SK-N-SH (cell line): ENCODE measurements around the gene STON2. TPM values are rescaled to one million over a fixed set of nuclear protein-coding genes. Genes with fewer than 3 reads are reported as not detected.

ENCODE experiments used
- CTCF ChIA-PET: fragments of 300-600, 350-600 bp; formaldehyde crosslinking; extraction: SDS; loops from one replicate; lab custom pipeline; 2021; lab: Yijun Ruan, JAX
- POLR2A ChIA-PET: fragments of 350-600 bp; sonication (Branson Sonifier 250); formaldehyde crosslinking; extraction: SDS; loops from one replicate; lab custom pipeline; 2020; ENCODE audit warnings: antibody characterized with exemption, inconsistent platforms; lab: Yijun Ruan, JAX
- DNase-seq: peaks from one replicate; pipeline ENCODE4 v3.0.0; 2012
- H2AFZ ChIP-seq: fragments of 200-600 bp; sonication (generic); 2 replicates; pipeline ENCODE4 v1.8.1; 2016; ENCODE audit warnings: antibody characterized with exemption, mild to moderate bottlenecking, low read depth
- H3F3A ChIP-seq: fragments of 200-600 bp; sonication (generic); replicated peaks from 2 replicates; pipeline ENCODE3; 2016; ENCODE audit warnings: antibody characterized with exemption, mild to moderate bottlenecking; ENCODE audit not compliant: insufficient read depth
- H3K27ac ChIP-seq, 2 experiments: fragments of 200-500 bp in 1 of 2; fragments of 200-600 bp in 1 of 2; sonication (Bioruptor generic) in 1 of 2; sonication (generic), shearing (Covaris generic) in 1 of 2; 2 replicates each; pipeline versions ENCODE4 v1.5.1 to v1.6.1; 2014 to 2016; ENCODE audit warnings: low read depth in 2 of 2, inconsistent platforms in 1 of 2, low read length in 1 of 2, mild to moderate bottlenecking in 1 of 2, mixed read lengths in 1 of 2
- H3K27me3 ChIP-seq: fragments of 200-600 bp; sonication (generic), shearing (Covaris generic); 2 replicates; pipeline ENCODE4 v1.6.1; 2016; ENCODE audit warnings: mixed run types; ENCODE audit not compliant: insufficient read depth
- H3K36me3 ChIP-seq, 2 experiments: fragments of 200-500 bp in 1 of 2; fragments of 200-600 bp in 1 of 2; sonication (Bioruptor generic) in 1 of 2; sonication (generic) in 1 of 2; replicated peaks in 1 of 2; 2 replicates each; pipeline versions ENCODE3 to v1.5.1; 2014 to 2016; ENCODE audit warnings: low read length in 1 of 2, mild to moderate bottlenecking in 1 of 2; ENCODE audit not compliant: insufficient read depth in 2 of 2, control insufficient read depth in 1 of 2
- H3K4me1 ChIP-seq, 2 experiments: fragments of 200-500 bp in 1 of 2; fragments of 200-600 bp in 1 of 2; sonication (Bioruptor generic) in 1 of 2; sonication (generic), shearing (Covaris generic) in 1 of 2; 2 replicates each; pipeline versions ENCODE4 v1.5.1 to v1.6.1; 2014 to 2016; ENCODE audit warnings: low read depth in 1 of 2, low read length in 1 of 2, mixed run types in 1 of 2; ENCODE audit not compliant: insufficient read depth in 2 of 2, control insufficient read depth in 1 of 2
- H3K4me2 ChIP-seq: fragments of 200-600 bp; sonication (generic), shearing (Covaris generic); 2 replicates; pipeline ENCODE4 v1.6.1; 2017; ENCODE audit warnings: mixed run types
- H3K4me3 ChIP-seq, 2 experiments: fragments of 200-500 bp in 1 of 2; fragments of 200-600 bp in 1 of 2; sonication (Bioruptor generic) in 1 of 2; sonication (generic), shearing (Covaris generic) in 1 of 2; 2 replicates each; pipeline versions ENCODE4 v1.5.1 to v1.8.1; 2014 to 2016; ENCODE audit warnings: low read depth in 2 of 2, inconsistent platforms in 1 of 2, low read length in 1 of 2, mild to moderate bottlenecking in 1 of 2, mixed read lengths in 1 of 2, moderate library complexity in 1 of 2
- H3K79me2 ChIP-seq: fragments of 200-600 bp; sonication (generic); 2 replicates; pipeline ENCODE4 v1.8.1; 2017; ENCODE audit warnings: mild to moderate bottlenecking; ENCODE audit not compliant: insufficient read depth
- H3K9ac ChIP-seq: fragments of 200-600 bp; sonication (generic); 2 replicates; pipeline ENCODE4 v1.6.1; 2017; ENCODE audit warnings: mixed run types
- H3K9me2 ChIP-seq: fragments of 200-600 bp; sonication (generic); 2 replicates; pipeline ENCODE4 v1.6.1; 2017; ENCODE audit warnings: mixed run types
- H3K9me3 ChIP-seq: fragments of 200-600 bp; sonication (generic); 2 replicates; pipeline ENCODE4 v1.6.1; 2017; ENCODE audit warnings: mixed run types, mild to moderate bottlenecking, moderate library complexity
- H4K20me1 ChIP-seq: fragments of 200-600 bp; sonication (generic); 2 replicates; pipeline ENCODE4 v1.6.1; 2017; ENCODE audit warnings: mild to moderate bottlenecking, mixed run types; ENCODE audit not compliant: insufficient read depth
- ELF1 ChIP-seq: IDR thresholded peaks from 2 replicates; pipeline ENCODE4 v1.4.0; 2012
- EP300 ChIP-seq, 2 experiments: IDR thresholded peaks; 2 replicates each; pipeline versions ENCODE4 v1.4.0 to v1.6.1; 2012; ENCODE audit warnings: borderline replicate concordance in 1 of 2, low read depth in 1 of 2, low read length in 1 of 2
- EZH2phosphoT487 ChIP-seq: fragments of 200-600 bp; sonication (generic); IDR thresholded peaks from 2 replicates; pipeline ENCODE4 v1.6.1; 2017; ENCODE audit warnings: low read depth, mixed run types, mild to moderate bottlenecking, antibody characterized with exemption, moderate library complexity, borderline replicate concordance
- FOSL2 ChIP-seq: IDR thresholded peaks from 2 replicates; pipeline ENCODE4 v1.4.0; 2012; ENCODE audit warnings: low read depth, mild to moderate bottlenecking, moderate library complexity, borderline replicate concordance
- FOXM1 ChIP-seq: IDR thresholded peaks from 2 replicates; pipeline ENCODE4 v1.4.0; 2012; ENCODE audit warnings: low read depth, mild to moderate bottlenecking
- GATA2 ChIP-seq: sonication (generic); formaldehyde crosslinking; IDR thresholded peaks from 2 replicates; pipeline ENCODE4 v1.5.0; 2020; ENCODE audit warnings: mild to moderate bottlenecking, missing genetic modification reagents
- MEF2A ChIP-seq: IDR thresholded peaks from 2 replicates; pipeline ENCODE4 v1.4.0; 2012; ENCODE audit warnings: low read depth, borderline replicate concordance
- POLR2AphosphoS5 ChIP-seq: IDR thresholded peaks from 2 replicates; pipeline ENCODE4 v1.6.1; 2012; ENCODE audit warnings: low read depth, low read length
- RCOR1 ChIP-seq: fragments of 150-350 bp; IDR thresholded peaks from 2 replicates; pipeline ENCODE4 v1.6.1; 2017; ENCODE audit warnings: antibody characterized with exemption, low read length
- RXRA ChIP-seq: IDR thresholded peaks from 2 replicates; pipeline ENCODE4 v1.4.0; 2012; ENCODE audit warnings: low read depth, mild to moderate bottlenecking, borderline replicate concordance
- TAF1 ChIP-seq: IDR thresholded peaks from 2 replicates; pipeline ENCODE4 v1.6.1; 2012; ENCODE audit warnings: low read depth, mild to moderate bottlenecking, low read length, moderate library complexity, borderline replicate concordance
- TCF12 ChIP-seq: IDR thresholded peaks from 2 replicates; pipeline ENCODE4 v1.4.0; 2012
- TEAD4 ChIP-seq: IDR thresholded peaks from 2 replicates; pipeline ENCODE4 v1.4.0; 2012; ENCODE audit warnings: mild to moderate bottlenecking, borderline replicate concordance; ENCODE audit not compliant: insufficient read depth
- WGBS: methylation state at CpG from one replicate; pipeline ENCODE4 v1.1.6; 2017; ENCODE audit warnings: low lambda C conversion rate; 5-methylcytosine and 5-hydroxymethylcytosine counted together
- polyA plus RNA-seq, 3 experiments: library from polyadenylated mRNA; depleted of rRNA; stranded (reverse); fragments of >200 nt; gene quantifications; 2 replicates each; pipeline ENCODE4 v1.2.3, GENCODE V29; 2012
- TF ChIP-seq, protein P1 (sequence below): IDR thresholded peaks from 2 replicates; pipeline ENCODE4; 2012
- TF ChIP-seq, protein P2 (sequence below): IDR thresholded peaks from 2 replicates; pipeline ENCODE4 v1.6.1; 2012; ENCODE audit warnings: mild to moderate bottlenecking, low read depth, low read length, moderate library complexity
- TF ChIP-seq, protein P3 (sequence below): IDR thresholded peaks from 2 replicates; pipeline ENCODE4 v1.4.0; 2012; ENCODE audit warnings: low read depth

Gene STON2
- polyA plus RNA-seq, 1 of the 3 experiments (the other 2 are of a cell fraction) = not detected

DNA sequence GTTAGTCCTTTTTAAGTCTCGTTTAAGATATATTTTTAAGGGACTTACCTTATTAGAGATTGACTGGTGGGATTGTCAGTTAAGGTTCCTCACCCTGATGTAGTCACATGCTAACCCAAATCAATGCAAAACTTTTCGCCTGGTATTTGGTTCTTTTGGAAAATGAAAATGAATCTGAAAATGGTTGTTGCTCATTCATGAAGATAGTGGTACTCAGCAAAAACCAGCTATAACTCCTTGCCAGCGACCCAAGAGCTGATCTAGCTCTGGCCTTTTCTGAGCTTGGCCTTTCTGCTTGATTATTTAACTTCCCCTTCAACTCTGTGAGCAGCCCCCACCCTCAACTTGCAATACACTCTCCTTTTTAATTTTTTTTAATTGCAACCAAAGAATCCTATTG is 94.4 kb downstream of the STON2 start:
- H3K36me3 ChIP-seq = no peaks in the 10 kb centered on the region
- no peak overlapping the region for H2AFZ ChIP-seq
- H3K27ac ChIP-seq = no peak overlapping the region
- H3K4me3 ChIP-seq = no peak overlapping the region
- H3K4me2 ChIP-seq = no peak overlapping the region
- TF ChIP-seq TEAD4 = no peak
- no peak for TF ChIP-seq FOXM1
- TF ChIP-seq, protein P1, sequence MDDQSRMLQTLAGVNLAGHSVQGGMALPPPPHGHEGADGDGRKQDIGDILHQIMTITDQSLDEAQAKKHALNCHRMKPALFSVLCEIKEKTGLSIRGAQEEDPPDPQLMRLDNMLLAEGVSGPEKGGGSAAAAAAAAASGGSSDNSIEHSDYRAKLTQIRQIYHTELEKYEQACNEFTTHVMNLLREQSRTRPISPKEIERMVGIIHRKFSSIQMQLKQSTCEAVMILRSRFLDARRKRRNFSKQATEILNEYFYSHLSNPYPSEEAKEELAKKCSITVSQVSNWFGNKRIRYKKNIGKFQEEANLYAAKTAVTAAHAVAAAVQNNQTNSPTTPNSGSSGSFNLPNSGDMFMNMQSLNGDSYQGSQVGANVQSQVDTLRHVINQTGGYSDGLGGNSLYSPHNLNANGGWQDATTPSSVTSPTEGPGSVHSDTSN = no peak
- TF ChIP-seq GATA2 (CRISPR knock-in tag) = no peak
- TF ChIP-seq ELF1 = no peak
- TF ChIP-seq, all 33 proteins: peak for 0
- 21% methylated on average over 3 of the region's 3 CpGs for WGBS
- no peaks in the 10 kb centered on the region for H4K20me1 ChIP-seq
- DNase-seq = no peak
- no peak overlapping the region for H3K9ac ChIP-seq
- no peaks in the 10 kb centered on the region for H3K27me3 ChIP-seq
- no peaks in the 10 kb centered on the region for H3F3A ChIP-seq
- H3K9me2 ChIP-seq = no peaks in the 10 kb centered on the region
- H3K79me2 ChIP-seq = no peaks in the 10 kb centered on the region
- ChIA-PET CTCF (no interaction called here), POLR2A (no interaction called here)
- H3K9me3 ChIP-seq = no peaks in the 10 kb centered on the region
- H3K4me1 ChIP-seq = no peaks in the 10 kb centered on the region

DNA sequence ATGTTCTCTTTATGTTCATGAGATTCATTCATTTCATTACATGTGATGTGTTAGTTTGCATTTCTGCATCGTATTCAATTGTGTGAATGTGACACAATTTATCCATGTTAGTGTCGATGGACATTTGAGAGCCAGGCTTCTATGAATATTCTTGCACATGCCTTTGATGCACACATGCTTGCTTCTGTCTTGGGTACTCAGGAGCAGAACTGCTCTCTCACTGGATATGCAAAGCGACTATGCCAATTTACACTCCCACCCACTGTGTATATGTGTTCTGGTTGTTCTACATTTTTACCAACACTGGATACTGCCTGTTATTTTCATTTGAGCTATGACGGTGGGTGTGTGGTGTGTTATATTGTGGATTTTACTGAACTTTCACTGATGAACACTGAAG is 95.1 kb downstream of the STON2 start:
- Histone ChIP-seq H3K36me3 (no peaks in the 10 kb centered on the region), H4K20me1 (no peaks in the 10 kb centered on the region), H3F3A (no peaks in the 10 kb centered on the region), H3K4me1 (no peaks in the 10 kb centered on the region), H3K9me3 (no peaks in the 10 kb centered on the region), H2AFZ (no peak overlapping the region), H3K9ac (no peak overlapping the region), H3K79me2 (no peaks in the 10 kb centered on the region), H3K4me2 (no peak overlapping the region), H3K9me2 (no peaks in the 10 kb centered on the region)
- ChIA-PET CTCF (interaction anchor here (0.7 kb wide), 1 partner anchor 160 kb away, joined by 3 read pairs; no protein-coding TSS in a partner anchor), POLR2A (no interaction called here)
- DNase-seq = no peak
- TF ChIP-seq RXRA = no peak
- no peak for TF ChIP-seq RCOR1
- no peak for TF ChIP-seq POLR2AphosphoS5
- TF ChIP-seq TCF12 = no peak
- TF ChIP-seq, protein P2, sequence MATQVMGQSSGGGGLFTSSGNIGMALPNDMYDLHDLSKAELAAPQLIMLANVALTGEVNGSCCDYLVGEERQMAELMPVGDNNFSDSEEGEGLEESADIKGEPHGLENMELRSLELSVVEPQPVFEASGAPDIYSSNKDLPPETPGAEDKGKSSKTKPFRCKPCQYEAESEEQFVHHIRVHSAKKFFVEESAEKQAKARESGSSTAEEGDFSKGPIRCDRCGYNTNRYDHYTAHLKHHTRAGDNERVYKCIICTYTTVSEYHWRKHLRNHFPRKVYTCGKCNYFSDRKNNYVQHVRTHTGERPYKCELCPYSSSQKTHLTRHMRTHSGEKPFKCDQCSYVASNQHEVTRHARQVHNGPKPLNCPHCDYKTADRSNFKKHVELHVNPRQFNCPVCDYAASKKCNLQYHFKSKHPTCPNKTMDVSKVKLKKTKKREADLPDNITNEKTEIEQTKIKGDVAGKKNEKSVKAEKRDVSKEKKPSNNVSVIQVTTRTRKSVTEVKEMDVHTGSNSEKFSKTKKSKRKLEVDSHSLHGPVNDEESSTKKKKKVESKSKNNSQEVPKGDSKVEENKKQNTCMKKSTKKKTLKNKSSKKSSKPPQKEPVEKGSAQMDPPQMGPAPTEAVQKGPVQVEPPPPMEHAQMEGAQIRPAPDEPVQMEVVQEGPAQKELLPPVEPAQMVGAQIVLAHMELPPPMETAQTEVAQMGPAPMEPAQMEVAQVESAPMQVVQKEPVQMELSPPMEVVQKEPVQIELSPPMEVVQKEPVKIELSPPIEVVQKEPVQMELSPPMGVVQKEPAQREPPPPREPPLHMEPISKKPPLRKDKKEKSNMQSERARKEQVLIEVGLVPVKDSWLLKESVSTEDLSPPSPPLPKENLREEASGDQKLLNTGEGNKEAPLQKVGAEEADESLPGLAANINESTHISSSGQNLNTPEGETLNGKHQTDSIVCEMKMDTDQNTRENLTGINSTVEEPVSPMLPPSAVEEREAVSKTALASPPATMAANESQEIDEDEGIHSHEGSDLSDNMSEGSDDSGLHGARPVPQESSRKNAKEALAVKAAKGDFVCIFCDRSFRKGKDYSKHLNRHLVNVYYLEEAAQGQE = no peak
- TF ChIP-seq EZH2phosphoT487 = no peak
- TF ChIP-seq FOSL2 = no peak
- no peak for TF ChIP-seq TAF1
- TF ChIP-seq MEF2A = no peak
- no peak for TF ChIP-seq GATA2 (CRISPR knock-in tag)
- no peak for TF ChIP-seq EP300 (IDR thresholded peaks at IDR 0.05; ENCODE audit: borderline replicate concordance in 1 of 2, low read depth in 1 of 2, low read length in 1 of 2)
- TF ChIP-seq, protein P3, sequence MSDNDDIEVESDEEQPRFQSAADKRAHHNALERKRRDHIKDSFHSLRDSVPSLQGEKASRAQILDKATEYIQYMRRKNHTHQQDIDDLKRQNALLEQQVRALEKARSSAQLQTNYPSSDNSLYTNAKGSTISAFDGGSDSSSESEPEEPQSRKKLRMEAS = no peak
- TF ChIP-seq, protein P1 = no peak
- TF ChIP-seq, all 33 proteins: peak for 0
- Histone ChIP-seq H3K4me3 (no peak overlapping the region), H3K27me3 (no peaks in the 10 kb centered on the region), H3K27ac (no peak overlapping the region)
- WGBS = 49% methylated on average over 4 of the region's 4 CpGs
